HL-60 (cell line): ENCODE measurements around the gene EXOSC5.
A peak's percentile ranks its signal among the peaks of the same experiment; 100 is the strongest.

Source experiments
- DNase-seq, 2 experiments: peaks; one replicate each; pipeline ENCODE4 v3.0.0-alpha.2; 2010 to 2020; ENCODE audit warnings: low read depth in 1 of 2, low spot score in 1 of 2
- H3K27ac ChIP-seq: fragments of 250-450 bp; sonication (Bioruptor Pico); replicated peaks from 2 replicates; pipeline ENCODE4 v1.5.1; 2020; ENCODE audit warnings: mild to moderate bottlenecking, moderate library complexity
- H3K27me3 ChIP-seq: fragments of 250-450 bp; sonication (Bioruptor Pico); 2 replicates; pipeline ENCODE4 v1.5.1; 2021; ENCODE audit warnings: mild to moderate bottlenecking, moderate library complexity; ENCODE audit not compliant: insufficient read depth, poor library complexity, severe bottlenecking
- H3K4me3 ChIP-seq: replicated peaks from 2 replicates; pipeline ENCODE4 v1.5.1; 2011; ENCODE audit warnings: mild to moderate bottlenecking, control low read depth, low read length; ENCODE audit not compliant: insufficient read depth
- GABPA ChIP-seq: IDR thresholded peaks from 2 replicates; pipeline ENCODE4 v1.6.1; 2012; ENCODE audit warnings: low read depth
- POLR2AphosphoS5 ChIP-seq: IDR thresholded peaks from 2 replicates; pipeline ENCODE4 v1.6.1; 2012; ENCODE audit warnings: low read depth
- SPI1 ChIP-seq: IDR thresholded peaks from 2 replicates; pipeline ENCODE4 v1.6.1; 2012; ENCODE audit warnings: low read depth, mild to moderate bottlenecking, borderline replicate concordance
- TF ChIP-seq, protein P1 (sequence below): IDR thresholded peaks from 2 replicates; pipeline ENCODE4 v1.6.1; 2012; ENCODE audit warnings: low read depth; ENCODE audit not compliant: insufficient replicate concordance
- TF ChIP-seq, protein P2 (sequence below): IDR thresholded peaks from one replicate; pipeline ENCODE4 v1.5.1; 2011; ENCODE audit warnings: low read length, control low read depth, inconsistent platforms; ENCODE audit not compliant: insufficient read depth

EXOSC5 gene

DNA sequence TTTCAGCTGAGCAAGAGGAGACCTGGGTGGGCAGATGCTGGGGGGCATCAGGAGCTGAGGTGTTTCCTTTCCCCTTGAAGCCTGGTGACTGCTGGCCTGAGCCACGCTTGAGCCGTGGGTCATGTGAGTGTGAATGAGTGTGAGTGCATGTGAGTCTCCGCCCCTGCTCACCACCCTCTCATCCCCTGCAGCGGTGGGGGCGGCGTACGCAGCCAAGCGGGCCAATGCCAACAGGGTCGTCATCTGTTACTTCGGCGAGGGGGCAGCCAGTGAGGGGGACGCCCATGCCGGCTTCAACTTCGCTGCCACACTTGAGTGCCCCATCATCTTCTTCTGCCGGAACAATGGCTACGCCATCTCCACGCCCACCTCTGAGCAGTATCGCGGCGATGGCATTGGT, 24.8 kb upstream of the EXOSC5 start:
- Histone ChIP-seq H3K4me3 (no peak overlapping the region), H3K27me3 (no peaks in the 10 kb centered on the region), H3K27ac (peak overlapping the region; percentile 98)
- DNase-seq = no peak
- TF ChIP-seq SPI1 (no peak), POLR2AphosphoS5 (no peak), GABPA (no peak)
- TF ChIP-seq, protein P1, sequence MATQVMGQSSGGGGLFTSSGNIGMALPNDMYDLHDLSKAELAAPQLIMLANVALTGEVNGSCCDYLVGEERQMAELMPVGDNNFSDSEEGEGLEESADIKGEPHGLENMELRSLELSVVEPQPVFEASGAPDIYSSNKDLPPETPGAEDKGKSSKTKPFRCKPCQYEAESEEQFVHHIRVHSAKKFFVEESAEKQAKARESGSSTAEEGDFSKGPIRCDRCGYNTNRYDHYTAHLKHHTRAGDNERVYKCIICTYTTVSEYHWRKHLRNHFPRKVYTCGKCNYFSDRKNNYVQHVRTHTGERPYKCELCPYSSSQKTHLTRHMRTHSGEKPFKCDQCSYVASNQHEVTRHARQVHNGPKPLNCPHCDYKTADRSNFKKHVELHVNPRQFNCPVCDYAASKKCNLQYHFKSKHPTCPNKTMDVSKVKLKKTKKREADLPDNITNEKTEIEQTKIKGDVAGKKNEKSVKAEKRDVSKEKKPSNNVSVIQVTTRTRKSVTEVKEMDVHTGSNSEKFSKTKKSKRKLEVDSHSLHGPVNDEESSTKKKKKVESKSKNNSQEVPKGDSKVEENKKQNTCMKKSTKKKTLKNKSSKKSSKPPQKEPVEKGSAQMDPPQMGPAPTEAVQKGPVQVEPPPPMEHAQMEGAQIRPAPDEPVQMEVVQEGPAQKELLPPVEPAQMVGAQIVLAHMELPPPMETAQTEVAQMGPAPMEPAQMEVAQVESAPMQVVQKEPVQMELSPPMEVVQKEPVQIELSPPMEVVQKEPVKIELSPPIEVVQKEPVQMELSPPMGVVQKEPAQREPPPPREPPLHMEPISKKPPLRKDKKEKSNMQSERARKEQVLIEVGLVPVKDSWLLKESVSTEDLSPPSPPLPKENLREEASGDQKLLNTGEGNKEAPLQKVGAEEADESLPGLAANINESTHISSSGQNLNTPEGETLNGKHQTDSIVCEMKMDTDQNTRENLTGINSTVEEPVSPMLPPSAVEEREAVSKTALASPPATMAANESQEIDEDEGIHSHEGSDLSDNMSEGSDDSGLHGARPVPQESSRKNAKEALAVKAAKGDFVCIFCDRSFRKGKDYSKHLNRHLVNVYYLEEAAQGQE = no peak
- TF ChIP-seq, protein P2, sequence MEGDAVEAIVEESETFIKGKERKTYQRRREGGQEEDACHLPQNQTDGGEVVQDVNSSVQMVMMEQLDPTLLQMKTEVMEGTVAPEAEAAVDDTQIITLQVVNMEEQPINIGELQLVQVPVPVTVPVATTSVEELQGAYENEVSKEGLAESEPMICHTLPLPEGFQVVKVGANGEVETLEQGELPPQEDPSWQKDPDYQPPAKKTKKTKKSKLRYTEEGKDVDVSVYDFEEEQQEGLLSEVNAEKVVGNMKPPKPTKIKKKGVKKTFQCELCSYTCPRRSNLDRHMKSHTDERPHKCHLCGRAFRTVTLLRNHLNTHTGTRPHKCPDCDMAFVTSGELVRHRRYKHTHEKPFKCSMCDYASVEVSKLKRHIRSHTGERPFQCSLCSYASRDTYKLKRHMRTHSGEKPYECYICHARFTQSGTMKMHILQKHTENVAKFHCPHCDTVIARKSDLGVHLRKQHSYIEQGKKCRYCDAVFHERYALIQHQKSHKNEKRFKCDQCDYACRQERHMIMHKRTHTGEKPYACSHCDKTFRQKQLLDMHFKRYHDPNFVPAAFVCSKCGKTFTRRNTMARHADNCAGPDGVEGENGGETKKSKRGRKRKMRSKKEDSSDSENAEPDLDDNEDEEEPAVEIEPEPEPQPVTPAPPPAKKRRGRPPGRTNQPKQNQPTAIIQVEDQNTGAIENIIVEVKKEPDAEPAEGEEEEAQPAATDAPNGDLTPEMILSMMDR = no peak

DNA sequence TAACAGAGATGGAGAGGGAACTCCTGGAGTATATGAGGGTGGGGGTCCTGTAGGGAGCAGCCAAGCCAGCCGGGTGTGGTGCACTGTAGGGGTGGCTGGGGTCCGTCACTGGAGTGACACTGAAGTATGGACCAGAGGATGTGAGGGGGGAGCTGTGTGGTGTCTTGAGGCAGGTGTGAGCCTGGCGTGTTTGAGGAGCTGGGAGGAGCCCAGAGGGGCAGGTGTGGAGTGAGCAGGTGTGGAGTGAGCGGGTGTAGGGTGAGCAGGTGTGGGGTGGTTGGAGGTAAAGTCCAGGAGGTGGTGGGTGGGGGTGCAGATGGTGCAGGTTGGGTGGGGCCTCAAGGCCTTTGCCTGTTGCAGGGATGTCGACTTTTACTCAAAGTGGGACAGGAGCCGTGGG, 24.2 kb upstream of the EXOSC5 start:
- TF ChIP-seq, protein P1 = no peak
- TF ChIP-seq, protein P2 = no peak
- TF ChIP-seq GABPA (no peak), SPI1 (no peak), POLR2AphosphoS5 (no peak; the same call in 1 of the 2 replicates)
- DNase-seq = no peak
- Histone ChIP-seq H3K4me3 (no peak overlapping the region), H3K27me3 (no peaks in the 10 kb centered on the region), H3K27ac (peak overlapping the region; percentile 98)

DNA sequence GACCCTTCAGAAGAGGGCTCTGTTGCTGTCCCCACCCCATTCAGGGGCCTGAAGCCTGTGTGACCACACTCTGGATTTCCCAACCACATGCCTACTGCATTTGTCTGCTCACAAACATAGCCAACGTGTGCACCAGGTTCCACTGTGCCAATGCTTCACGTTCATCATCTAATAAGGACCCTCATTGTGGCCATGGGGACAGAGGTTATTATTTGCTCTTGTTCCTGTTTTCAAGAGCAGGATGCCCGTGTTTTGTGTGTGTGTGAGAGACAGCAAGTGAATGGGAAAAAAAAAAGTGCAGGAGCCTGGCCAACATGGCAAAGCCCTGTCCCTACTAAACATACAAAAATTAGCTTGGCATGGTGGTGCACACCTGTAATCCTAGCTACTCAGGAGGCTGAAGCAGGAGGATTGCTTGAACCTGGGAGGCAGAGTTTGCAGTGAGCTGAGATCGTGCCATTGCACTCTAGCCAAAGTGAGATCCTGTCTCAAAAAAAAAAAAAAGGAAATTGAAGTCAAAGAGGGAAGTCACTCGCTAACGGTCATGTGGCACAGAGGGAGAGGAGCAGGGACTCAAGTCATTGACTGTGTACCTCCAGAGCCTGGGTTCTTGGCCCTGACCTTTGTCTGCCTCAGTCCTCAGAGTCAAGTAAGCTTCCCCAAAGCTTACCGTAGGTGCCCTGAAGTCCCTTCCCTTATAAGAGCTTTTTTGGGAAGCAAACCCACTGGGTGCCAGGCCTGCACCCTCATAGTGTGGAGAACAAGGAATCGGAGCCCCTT, 23.1 kb upstream of the EXOSC5 start:
- TF ChIP-seq, protein P1 = no peak
- TF ChIP-seq POLR2AphosphoS5 (peak; percentile 48; the same call in 1 of the 2 replicates), SPI1 (peak; percentile 91)
- Histone ChIP-seq H3K27me3 (no peaks in the 10 kb centered on the region), H3K4me3 (no peak overlapping the region), H3K27ac (peak overlapping the region; percentile 98)
- DNase-seq = peak in 1 of 2 experiments; percentile 90
